GM15510 (cell line): ENCODE data around the gene WDFY2.

Source experiments
- POLR2A ChIP-seq: IDR thresholded peaks from 3 replicates; pipeline ENCODE4 v1.6.1; 2011; ENCODE audit warnings: borderline replicate concordance; ENCODE audit not compliant: insufficient read length; ENCODE audit errors: extremely low read depth

Gene WDFY2

DNA sequence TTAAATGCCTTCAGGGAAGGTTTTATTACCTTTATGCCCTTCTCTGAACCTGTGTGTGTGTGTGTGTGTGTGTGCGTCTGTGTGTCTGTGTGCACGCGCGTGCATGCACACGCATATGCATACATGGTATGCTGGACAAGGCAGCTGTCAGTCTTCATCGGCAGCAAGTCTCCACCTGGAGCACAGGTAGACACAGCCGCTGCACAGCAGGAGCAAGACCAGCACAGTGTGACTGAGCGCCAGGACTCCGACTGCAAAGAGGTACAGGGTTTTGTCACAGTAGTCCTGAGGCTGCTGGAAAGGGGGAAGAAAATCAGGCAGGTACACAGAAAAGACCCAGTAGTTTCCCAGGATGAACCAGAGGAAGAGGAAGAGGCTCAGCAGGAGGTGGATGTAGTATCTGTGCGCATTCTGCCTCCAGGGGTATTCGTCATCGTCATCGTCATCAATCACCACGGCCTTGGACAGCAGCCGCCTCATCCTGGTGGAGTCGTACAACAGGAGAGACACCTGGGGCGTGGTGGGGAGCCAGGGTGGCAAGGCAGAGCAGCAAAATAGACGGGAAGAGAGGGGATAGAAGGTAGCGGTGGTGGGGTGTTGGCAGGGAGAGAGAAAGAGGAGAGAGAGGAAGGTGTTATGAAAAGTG is 232.5 kb downstream of the WDFY2 start:
- TF ChIP-seq POLR2A, result no peak
